Measurements from ENCODE around the gene RAP1GAP2.

The RAP1GAP2 gene

GRCh38 chr17:2795441-2796163, 636 bp upstream of the RAP1GAP2 start:
- TF ChIP-seq ZNF16 (tag by site-specific recombination; IDR thresholded peaks at IDR 0.05; ENCODE audit: low read depth): no peak
- no peak for TF ChIP-seq ZNF423 (tag by site-specific recombination; IDR thresholded peaks at IDR 0.05)
- no peak for TF ChIP-seq ZNF473 (tag by site-specific recombination; IDR thresholded peaks at IDR 0.05)
- Histone ChIP-seq H3K9me3 (ENCODE audit: control insufficient read depth, insufficient read depth, low read depth, low read length) (no peaks in the 10 kb centered on the region), H3K4me3 (ENCODE audit: low read depth, low read length) (no peak overlapping the region), H3K36me3 (ENCODE audit: control insufficient read depth in 2 of 2, insufficient read depth in 1 of 2, low read length in 2 of 2) (no peaks in the 10 kb centered on the region), H3K27ac (ENCODE audit: extremely low read depth, low read depth, low read length) (no peak overlapping the region), H3K4me1 (ENCODE audit: control insufficient read depth, insufficient read depth, low read length) (no peaks in the 10 kb centered on the region)
- POLR2A ChIA-PET: interaction anchor here (1.6 kb wide), 1 partner anchor 19 kb away, joined by 3 read pairs; no protein-coding TSS in a partner anchor
- CTCF ChIA-PET: interaction anchor here (1.4 kb wide), 1 partner anchor 9 kb away, joined by 5 read pairs; no protein-coding TSS in a partner anchor

GRCh38 chr17:2797226-2797625, 988 bp downstream of the RAP1GAP2 start:
- Histone ChIP-seq H3K4me3 (ENCODE audit: low read depth, low read length) (no peak overlapping the region), H3K9me3 (ENCODE audit: control insufficient read depth, insufficient read depth, low read depth, low read length) (no peaks in the 10 kb centered on the region), H3K36me3 (ENCODE audit: control insufficient read depth in 2 of 2, insufficient read depth in 1 of 2, low read length in 2 of 2) (no peaks in the 10 kb centered on the region), H3K27ac (ENCODE audit: extremely low read depth, low read depth, low read length) (no peak overlapping the region), H3K4me1 (ENCODE audit: control insufficient read depth, insufficient read depth, low read length) (no peaks in the 10 kb centered on the region)
- TF ChIP-seq ZNF48 (tag by site-specific recombination; IDR thresholded peaks at IDR 0.05) (no peak), ZNF366 (tag by site-specific recombination; conservative IDR thresholded peaks at IDR 0.05) (no peak), WT1 (tag by site-specific recombination; IDR thresholded peaks at IDR 0.05) (no peak), ZSCAN18 (tag by site-specific recombination; IDR thresholded peaks at IDR 0.05) (no peak), KLF9 (tag by site-specific recombination; IDR thresholded peaks at IDR 0.05; ENCODE audit: low read depth) (no peak), SP3 (tag by site-specific recombination; IDR thresholded peaks at IDR 0.05) (no peak), KLF10 (tag by site-specific recombination; IDR thresholded peaks at IDR 0.05) (no peak), ZNF654 (tag by site-specific recombination; IDR thresholded peaks at IDR 0.05; ENCODE audit: low read depth) (no peak), KLF1 (tag by site-specific recombination; IDR thresholded peaks at IDR 0.05) (no peak), ZNF112 (tag by site-specific recombination; IDR thresholded peaks at IDR 0.05) (no peak), ZNF670 (tag by site-specific recombination; IDR thresholded peaks at IDR 0.05; ENCODE audit: low read depth) (no peak), ZSCAN4 (tag by site-specific recombination; IDR thresholded peaks at IDR 0.05) (no peak), ZNF518A (tag by site-specific recombination; conservative IDR thresholded peaks at IDR 0.05; ENCODE audit: low read depth) (no peak), ZFHX2 (tag by site-specific recombination; conservative IDR thresholded peaks at IDR 0.05) (no peak), ZNF529 (tag by site-specific recombination; IDR thresholded peaks at IDR 0.05; ENCODE audit: insufficient replicate concordance) (no peak), TRIM28 (IDR thresholded peaks at IDR 0.05; ENCODE audit: borderline replicate concordance, low read length) (no peak), ZNF610 (tag by site-specific recombination; IDR thresholded peaks at IDR 0.05; ENCODE audit: borderline replicate concordance) (no peak), HOXA7 (CRISPR knock-in tag; IDR thresholded peaks at IDR 0.05; ENCODE audit: borderline replicate concordance) (no peak), ZIC2 (tag by site-specific recombination; IDR thresholded peaks at IDR 0.05) (no peak), ZNF76 (tag by site-specific recombination; IDR thresholded peaks at IDR 0.05; ENCODE audit: borderline replicate concordance, low read depth) (no peak)
- ChIA-PET CTCF (interaction anchor here (1.1 kb wide), 1 partner anchor 11 kb away, joined by 5 read pairs; no protein-coding TSS in a partner anchor), POLR2A (no interaction called here)
